SK-N-SH (cell line): Measurements from ENCODE around the gene POLR1E. TPM values are rescaled to one million over a fixed set of nuclear protein-coding genes. Genes with fewer than 3 reads are reported as not detected.

Experiments
- CTCF ChIA-PET: fragments of 300-600, 350-600 bp; formaldehyde crosslinking; extraction: SDS; loops from one replicate; lab custom pipeline; 2021; lab: Yijun Ruan, JAX
- POLR2A ChIA-PET: fragments of 350-600 bp; sonication (Branson Sonifier 250); formaldehyde crosslinking; extraction: SDS; loops from one replicate; lab custom pipeline; 2020; ENCODE audit warnings: antibody characterized with exemption, inconsistent platforms; lab: Yijun Ruan, JAX
- DNase-seq: peaks from one replicate; pipeline ENCODE4 v3.0.0; 2012
- H2AFZ ChIP-seq: fragments of 200-600 bp; sonication (generic); 2 replicates; pipeline ENCODE4 v1.8.1; 2016; ENCODE audit warnings: antibody characterized with exemption, mild to moderate bottlenecking, low read depth
- H3F3A ChIP-seq: fragments of 200-600 bp; sonication (generic); replicated peaks from 2 replicates; pipeline ENCODE3; 2016; ENCODE audit warnings: antibody characterized with exemption, mild to moderate bottlenecking; ENCODE audit not compliant: insufficient read depth
- H3K27ac ChIP-seq, 2 experiments: fragments of 200-500 bp in 1 of 2; fragments of 200-600 bp in 1 of 2; sonication (Bioruptor generic) in 1 of 2; sonication (generic), shearing (Covaris generic) in 1 of 2; 2 replicates each; pipeline versions ENCODE4 v1.5.1 to v1.6.1; 2014 to 2016; ENCODE audit warnings: low read depth in 2 of 2, inconsistent platforms in 1 of 2, low read length in 1 of 2, mild to moderate bottlenecking in 1 of 2, mixed read lengths in 1 of 2
- H3K27me3 ChIP-seq: fragments of 200-600 bp; sonication (generic), shearing (Covaris generic); 2 replicates; pipeline ENCODE4 v1.6.1; 2016; ENCODE audit warnings: mixed run types; ENCODE audit not compliant: insufficient read depth
- H3K36me3 ChIP-seq, 2 experiments: fragments of 200-500 bp in 1 of 2; fragments of 200-600 bp in 1 of 2; sonication (Bioruptor generic) in 1 of 2; sonication (generic) in 1 of 2; replicated peaks in 1 of 2; 2 replicates each; pipeline versions ENCODE3 to v1.5.1; 2014 to 2016; ENCODE audit warnings: low read length in 1 of 2, mild to moderate bottlenecking in 1 of 2; ENCODE audit not compliant: insufficient read depth in 2 of 2, control insufficient read depth in 1 of 2
- H3K4me1 ChIP-seq, 2 experiments: fragments of 200-500 bp in 1 of 2; fragments of 200-600 bp in 1 of 2; sonication (Bioruptor generic) in 1 of 2; sonication (generic), shearing (Covaris generic) in 1 of 2; 2 replicates each; pipeline versions ENCODE4 v1.5.1 to v1.6.1; 2014 to 2016; ENCODE audit warnings: low read depth in 1 of 2, low read length in 1 of 2, mixed run types in 1 of 2; ENCODE audit not compliant: insufficient read depth in 2 of 2, control insufficient read depth in 1 of 2
- H3K4me2 ChIP-seq: fragments of 200-600 bp; sonication (generic), shearing (Covaris generic); 2 replicates; pipeline ENCODE4 v1.6.1; 2017; ENCODE audit warnings: mixed run types
- H3K4me3 ChIP-seq, 2 experiments: fragments of 200-500 bp in 1 of 2; fragments of 200-600 bp in 1 of 2; sonication (Bioruptor generic) in 1 of 2; sonication (generic), shearing (Covaris generic) in 1 of 2; 2 replicates each; pipeline versions ENCODE4 v1.5.1 to v1.8.1; 2014 to 2016; ENCODE audit warnings: low read depth in 2 of 2, inconsistent platforms in 1 of 2, low read length in 1 of 2, mild to moderate bottlenecking in 1 of 2, mixed read lengths in 1 of 2, moderate library complexity in 1 of 2
- H3K79me2 ChIP-seq: fragments of 200-600 bp; sonication (generic); 2 replicates; pipeline ENCODE4 v1.8.1; 2017; ENCODE audit warnings: mild to moderate bottlenecking; ENCODE audit not compliant: insufficient read depth
- H3K9ac ChIP-seq: fragments of 200-600 bp; sonication (generic); 2 replicates; pipeline ENCODE4 v1.6.1; 2017; ENCODE audit warnings: mixed run types
- H3K9me2 ChIP-seq: fragments of 200-600 bp; sonication (generic); 2 replicates; pipeline ENCODE4 v1.6.1; 2017; ENCODE audit warnings: mixed run types
- H3K9me3 ChIP-seq: fragments of 200-600 bp; sonication (generic); 2 replicates; pipeline ENCODE4 v1.6.1; 2017; ENCODE audit warnings: mixed run types, mild to moderate bottlenecking, moderate library complexity
- H4K20me1 ChIP-seq: fragments of 200-600 bp; sonication (generic); 2 replicates; pipeline ENCODE4 v1.6.1; 2017; ENCODE audit warnings: mild to moderate bottlenecking, mixed run types; ENCODE audit not compliant: insufficient read depth
- CHD2 ChIP-seq: fragments of 150-350 bp; IDR thresholded peaks from 2 replicates; pipeline ENCODE4 v1.6.1; 2018; ENCODE audit warnings: low read length; ENCODE audit not compliant: partially characterized antibody
- CTCF ChIP-seq: fragments of 200-600 bp; sonication (generic); IDR thresholded peaks from 2 replicates; pipeline ENCODE4 v1.6.1; 2017; ENCODE audit warnings: antibody characterized with exemption, mild to moderate bottlenecking, moderate library complexity
- EP300 ChIP-seq, 2 experiments: IDR thresholded peaks; 2 replicates each; pipeline versions ENCODE4 v1.4.0 to v1.6.1; 2012; ENCODE audit warnings: borderline replicate concordance in 1 of 2, low read depth in 1 of 2, low read length in 1 of 2
- EZH2phosphoT487 ChIP-seq: fragments of 200-600 bp; sonication (generic); IDR thresholded peaks from 2 replicates; pipeline ENCODE4 v1.6.1; 2017; ENCODE audit warnings: low read depth, mixed run types, mild to moderate bottlenecking, antibody characterized with exemption, moderate library complexity, borderline replicate concordance
- GABPA ChIP-seq: IDR thresholded peaks from 2 replicates; pipeline ENCODE4 v1.4.0; 2012; ENCODE audit warnings: low read depth, mild to moderate bottlenecking
- GATA2 ChIP-seq: sonication (generic); formaldehyde crosslinking; IDR thresholded peaks from 2 replicates; pipeline ENCODE4 v1.5.0; 2020; ENCODE audit warnings: mild to moderate bottlenecking, missing genetic modification reagents
- MEF2A ChIP-seq: IDR thresholded peaks from 2 replicates; pipeline ENCODE4 v1.4.0; 2012; ENCODE audit warnings: low read depth, borderline replicate concordance
- MXI1 ChIP-seq: IDR thresholded peaks from 2 replicates; pipeline ENCODE4 v1.6.1; 2012; ENCODE audit warnings: mild to moderate bottlenecking, low read depth, low read length, improper control_type of control experiment
- NFIC ChIP-seq: IDR thresholded peaks from 2 replicates; pipeline ENCODE4 v1.4.0; 2012; ENCODE audit warnings: borderline replicate concordance
- PBX3 ChIP-seq: IDR thresholded peaks from 2 replicates; pipeline ENCODE4; 2012
- RCOR1 ChIP-seq: fragments of 150-350 bp; IDR thresholded peaks from 2 replicates; pipeline ENCODE4 v1.6.1; 2017; ENCODE audit warnings: antibody characterized with exemption, low read length
- RXRA ChIP-seq: IDR thresholded peaks from 2 replicates; pipeline ENCODE4 v1.4.0; 2012; ENCODE audit warnings: low read depth, mild to moderate bottlenecking, borderline replicate concordance
- SMC3 ChIP-seq: IDR thresholded peaks from 2 replicates; pipeline ENCODE4 v1.6.1; 2012; ENCODE audit warnings: low read depth, low read length, improper control_type of control experiment
- USF1 ChIP-seq: IDR thresholded peaks from 2 replicates; pipeline ENCODE4 v1.4.0; 2012; ENCODE audit warnings: low read depth, borderline replicate concordance
- ZBTB33 ChIP-seq: IDR thresholded peaks from 2 replicates; pipeline ENCODE4 v1.4.0; 2012; ENCODE audit warnings: low read depth, borderline replicate concordance
- WGBS: methylation state at CpG from one replicate; pipeline ENCODE4 v1.1.6; 2017; ENCODE audit warnings: low lambda C conversion rate; 5-methylcytosine and 5-hydroxymethylcytosine counted together
- polyA plus RNA-seq, 3 experiments: library from polyadenylated mRNA; depleted of rRNA; stranded (reverse); fragments of >200 nt; gene quantifications; 2 replicates each; pipeline ENCODE4 v1.2.3, GENCODE V29; 2012

POLR1E gene
- polyA plus RNA-seq, 1 of the 3 experiments (the other 2 are of a cell fraction): 38.8 TPM

GRCh38 chr9:37496020-37496419 is 10.3 kb downstream of the POLR1E start:
- Histone ChIP-seq H3K9me3 (no peaks in the 10 kb centered on the region), H4K20me1 (no peaks in the 10 kb centered on the region), H3K9me2 (no peaks in the 10 kb centered on the region), H3K79me2 (no peaks in the 10 kb centered on the region), H3K4me3 (no peak overlapping the region), H3K27ac (no peak overlapping the region), H3K27me3 (no peaks in the 10 kb centered on the region), H3K4me1 (no peaks in the 10 kb centered on the region), H2AFZ (no peak overlapping the region), H3K9ac (no peak overlapping the region), H3F3A (no peaks in the 10 kb centered on the region), H3K4me2 (no peak overlapping the region), H3K36me3 (peaks cover 40 to 65% of the 10 kb centered on the region in 2 experiments)
- DNase-seq: no peak
- ChIA-PET POLR2A (interaction anchor here (0.9 kb wide), 1 partner anchor 26 kb away, joined by 3 read pairs; no protein-coding TSS in a partner anchor), CTCF (interaction anchor here (0.9 kb wide), 1 partner anchor 98 kb away, joined by 3 read pairs; no protein-coding TSS in a partner anchor)
- TF ChIP-seq MEF2A (no peak), GATA2 (CRISPR knock-in tag) (no peak), GABPA (no peak), MXI1 (no peak), USF1 (no peak)
- WGBS: 100% methylated on average over 1 of the region's 4 CpGs

GRCh38 chr9:37497320-37497719 is 11.6 kb downstream of the POLR1E start:
- H3K9me3 ChIP-seq: no peaks in the 10 kb centered on the region
- H2AFZ ChIP-seq: no peak overlapping the region
- no peaks in the 10 kb centered on the region for H3F3A ChIP-seq
- H3K9me2 ChIP-seq: no peaks in the 10 kb centered on the region
- H3K27ac ChIP-seq: no peak overlapping the region
- TF ChIP-seq RCOR1 (no peak), CTCF (no peak), PBX3 (no peak), EZH2phosphoT487 (no peak), SMC3 (no peak), EP300 (IDR thresholded peaks at IDR 0.05; ENCODE audit: borderline replicate concordance in 1 of 2, low read depth in 1 of 2, low read length in 1 of 2) (no peak), NFIC (no peak), RXRA (no peak), CHD2 (no peak), ZBTB33 (no peak)
- CTCF ChIA-PET: interaction anchor here (0.6 kb wide), 1 partner anchor 333 kb away, joined by 3 read pairs; no protein-coding TSS in a partner anchor
- no peaks in the 10 kb centered on the region for H3K79me2 ChIP-seq
- H3K9ac ChIP-seq: no peak overlapping the region
- 100% methylated on average over 3 of the region's 3 CpGs for WGBS
- H3K4me3 ChIP-seq: no peak overlapping the region
- POLR2A ChIA-PET: no interaction called here
- H4K20me1 ChIP-seq: no peaks in the 10 kb centered on the region
- no peak for DNase-seq
- H3K4me1 ChIP-seq: no peaks in the 10 kb centered on the region
- no peak overlapping the region for H3K4me2 ChIP-seq
- no peaks in the 10 kb centered on the region for H3K27me3 ChIP-seq
- H3K36me3 ChIP-seq: peaks cover 39 to 68% of the 10 kb centered on the region in 2 experiments
